GM18505 (cell line): ENCODE measurements around the gene BMP10.

ENCODE experiments used
- ATAC-seq: cut with Tn5 transposase; IDR thresholded peaks from one replicate; pipeline ENCODE4 v1.9.1; 2021; ENCODE audit not compliant: unreplicated experiment
- POLR2A ChIP-seq: IDR thresholded peaks from 4 replicates; pipeline ENCODE4 v1.6.1; 2011; ENCODE audit warnings: borderline replicate concordance; ENCODE audit not compliant: insufficient read depth, insufficient read length; ENCODE audit errors: extremely low read depth

Gene BMP10, protein sequence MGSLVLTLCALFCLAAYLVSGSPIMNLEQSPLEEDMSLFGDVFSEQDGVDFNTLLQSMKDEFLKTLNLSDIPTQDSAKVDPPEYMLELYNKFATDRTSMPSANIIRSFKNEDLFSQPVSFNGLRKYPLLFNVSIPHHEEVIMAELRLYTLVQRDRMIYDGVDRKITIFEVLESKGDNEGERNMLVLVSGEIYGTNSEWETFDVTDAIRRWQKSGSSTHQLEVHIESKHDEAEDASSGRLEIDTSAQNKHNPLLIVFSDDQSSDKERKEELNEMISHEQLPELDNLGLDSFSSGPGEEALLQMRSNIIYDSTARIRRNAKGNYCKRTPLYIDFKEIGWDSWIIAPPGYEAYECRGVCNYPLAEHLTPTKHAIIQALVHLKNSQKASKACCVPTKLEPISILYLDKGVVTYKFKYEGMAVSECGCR

DNA sequence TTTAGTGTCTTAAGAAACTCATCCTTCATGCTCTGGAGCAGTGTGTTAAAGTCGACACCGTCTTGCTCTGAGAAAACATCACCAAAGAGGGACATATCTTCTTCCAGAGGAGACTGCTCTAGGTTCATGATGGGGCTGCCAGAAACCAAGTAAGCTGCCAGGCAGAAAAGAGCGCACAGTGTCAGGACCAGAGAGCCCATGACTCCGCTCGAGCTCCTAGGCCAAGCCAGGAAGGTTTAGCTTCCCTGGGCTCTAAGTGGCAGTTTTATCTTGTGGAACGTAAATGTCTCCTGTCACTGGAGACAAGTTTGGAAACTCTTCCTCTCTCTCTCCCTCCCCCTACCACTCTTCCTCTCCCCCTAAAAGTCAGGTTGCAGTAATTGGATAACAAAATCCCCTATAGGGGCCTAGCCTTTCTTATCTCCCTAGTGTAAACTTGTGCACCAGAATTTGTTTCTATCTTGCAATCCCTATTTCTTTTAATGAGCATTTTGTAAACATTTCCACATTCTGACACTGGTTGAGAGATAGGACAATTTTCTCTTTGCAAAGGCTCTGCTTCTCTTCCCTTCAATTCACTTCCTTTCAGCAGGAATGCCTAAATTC lies at the start of gene BMP10:
BMP10 (minus strand) TSS at position 239 of the 606 bp plus-strand sequence; CDS start at position 200, 39 bp downstream.
- TF ChIP-seq POLR2A, result no peak
- ATAC-seq, result no peak

DNA sequence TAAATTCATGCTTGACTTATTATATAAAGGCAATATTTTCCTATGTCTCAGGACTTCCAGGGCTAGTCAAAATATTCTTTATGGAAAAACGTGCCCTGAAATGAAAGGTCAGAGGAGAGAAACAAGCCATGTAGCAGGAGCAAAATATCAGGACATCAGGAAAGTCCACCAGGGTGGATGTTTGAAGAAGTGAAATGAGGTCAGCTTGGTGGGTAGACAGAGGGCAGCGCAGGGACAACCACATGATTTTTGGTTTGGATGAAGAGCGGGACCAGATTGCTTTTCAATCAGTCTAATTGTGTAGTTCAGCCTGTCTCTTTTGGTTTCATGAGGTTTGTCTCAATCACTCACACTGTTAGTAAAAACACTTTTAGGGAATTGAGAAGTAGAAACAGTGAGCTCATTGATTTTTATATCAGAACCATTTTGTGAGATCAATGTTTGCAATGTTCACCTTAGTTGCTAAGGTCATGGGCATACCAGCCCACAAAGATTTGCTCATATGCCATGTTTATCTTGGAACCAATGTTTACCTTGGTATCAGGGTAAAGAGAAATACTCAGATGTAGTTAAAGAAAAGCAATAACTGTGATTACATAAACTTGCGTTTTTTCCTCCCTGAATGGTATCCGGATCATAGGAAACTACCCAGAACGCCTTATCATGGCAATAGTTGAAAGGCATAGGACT lies 49.4 kb upstream of the BMP10 start:
- TF ChIP-seq POLR2A, result no peak
- ATAC-seq, result no peak

DNA sequence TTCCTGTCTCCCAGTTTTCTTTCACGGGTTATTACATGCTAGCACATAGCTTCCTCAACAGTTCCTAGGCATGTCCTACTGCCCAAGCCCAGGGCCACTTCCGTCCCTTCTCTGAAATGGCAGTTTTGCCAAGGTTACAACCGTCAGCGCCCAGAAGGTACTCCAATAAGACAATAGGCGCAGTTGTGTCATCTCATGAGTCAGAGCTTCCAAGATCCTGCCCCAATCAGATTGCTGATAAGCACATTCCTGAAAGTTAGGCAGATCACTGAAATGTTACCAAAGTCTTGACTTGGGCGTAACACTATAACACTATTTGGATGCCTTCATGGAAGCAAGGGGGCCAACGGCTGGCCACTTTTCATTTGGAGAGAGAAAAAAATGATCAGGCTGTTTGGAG lies 47.3 kb upstream of the BMP10 start:
- TF ChIP-seq POLR2A, result no peak
- no peak for ATAC-seq

DNA sequence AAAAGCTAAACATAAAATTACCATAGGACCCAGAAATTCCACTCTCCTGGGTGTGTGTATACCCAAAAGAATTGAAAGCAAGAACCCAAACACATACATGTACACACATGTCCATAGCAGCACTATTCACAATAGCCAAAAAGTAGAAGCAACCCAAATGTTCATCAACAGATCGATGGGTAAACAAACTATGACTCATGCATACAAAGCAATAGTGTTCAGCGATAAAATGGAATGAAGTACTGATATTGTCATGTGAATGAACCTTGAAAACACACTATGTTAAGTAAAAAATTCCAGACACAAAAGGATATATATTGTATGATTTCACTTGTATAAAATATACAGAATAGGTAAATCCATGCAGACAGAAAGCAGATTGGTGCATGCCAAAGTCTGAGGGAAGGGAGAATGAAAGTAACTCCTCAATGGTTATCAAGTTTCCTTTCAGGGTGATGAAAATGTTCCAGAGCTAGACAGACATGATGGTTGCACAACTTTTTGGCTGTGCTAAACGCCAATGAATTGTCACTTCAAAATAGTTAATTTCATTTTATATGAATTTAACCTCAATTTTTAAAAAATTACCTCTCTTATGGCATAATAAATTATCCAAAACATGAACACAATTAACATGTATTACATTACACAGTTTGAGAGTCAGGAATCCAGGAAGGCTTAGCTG lies 46.0 kb upstream of the BMP10 start:
- TF ChIP-seq POLR2A, result no peak
- no peak for ATAC-seq

DNA sequence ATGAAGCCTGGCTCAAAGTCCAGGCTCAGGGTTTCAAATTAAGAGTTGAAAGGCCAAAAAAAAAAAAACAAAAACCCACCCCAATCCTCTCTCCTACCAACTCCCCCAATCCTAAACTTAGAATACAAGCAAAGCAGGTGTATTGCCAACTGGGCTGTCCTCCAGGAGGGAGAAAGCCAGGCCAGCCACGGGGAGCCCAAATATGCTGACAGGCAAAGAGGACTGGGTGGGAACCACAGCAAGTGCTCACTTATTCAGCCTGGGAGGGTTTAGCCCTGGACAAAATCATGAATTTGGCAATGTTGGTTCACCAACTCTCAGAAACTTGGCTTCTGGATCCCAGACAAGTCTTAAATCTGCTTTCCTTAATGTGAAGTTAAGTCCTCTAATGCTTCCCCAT lies 45.0 kb upstream of the BMP10 start:
- no peak for TF ChIP-seq POLR2A
- ATAC-seq, result no peak

DNA sequence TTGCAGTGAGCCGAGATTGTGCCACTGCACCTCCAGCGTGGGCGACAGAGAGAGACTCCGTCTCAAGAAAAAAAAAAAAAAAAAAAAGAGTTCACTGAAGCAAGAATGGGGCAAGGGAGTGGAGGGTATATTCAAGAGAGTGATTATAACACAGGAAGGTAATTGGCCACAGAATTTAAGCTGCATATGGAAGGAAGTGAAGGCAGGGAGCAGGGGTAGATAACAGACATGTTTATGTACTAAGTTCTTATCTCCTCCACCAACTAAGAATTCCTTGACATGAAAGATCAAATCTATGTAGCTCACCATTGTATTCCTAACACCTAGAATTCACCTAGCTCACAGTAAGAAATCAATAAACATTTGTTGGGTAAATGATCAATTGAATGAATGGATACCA lies 44.2 kb upstream of the BMP10 start:
- no peak for TF ChIP-seq POLR2A
- no peak for ATAC-seq

DNA sequence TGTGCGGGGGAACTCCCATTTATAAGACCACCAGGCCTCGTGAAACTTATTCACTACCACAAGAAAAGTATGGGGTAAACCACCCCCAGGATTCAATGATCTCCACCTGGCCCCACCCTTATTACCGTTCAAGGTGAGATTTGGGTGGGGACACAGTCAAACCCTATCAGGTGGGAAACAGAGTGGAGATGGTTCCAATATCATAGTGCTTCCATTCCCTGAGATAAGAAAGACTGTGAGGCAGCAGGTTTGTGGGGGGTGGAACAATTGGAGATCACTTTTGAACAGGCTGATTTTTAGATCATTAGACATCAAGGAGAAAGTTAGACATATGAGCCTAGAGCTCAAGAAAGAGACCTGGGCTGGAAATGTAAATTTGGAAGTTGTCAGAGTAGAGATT lies 42.2 kb upstream of the BMP10 start:
- no peak for TF ChIP-seq POLR2A
- no peak for ATAC-seq

DNA sequence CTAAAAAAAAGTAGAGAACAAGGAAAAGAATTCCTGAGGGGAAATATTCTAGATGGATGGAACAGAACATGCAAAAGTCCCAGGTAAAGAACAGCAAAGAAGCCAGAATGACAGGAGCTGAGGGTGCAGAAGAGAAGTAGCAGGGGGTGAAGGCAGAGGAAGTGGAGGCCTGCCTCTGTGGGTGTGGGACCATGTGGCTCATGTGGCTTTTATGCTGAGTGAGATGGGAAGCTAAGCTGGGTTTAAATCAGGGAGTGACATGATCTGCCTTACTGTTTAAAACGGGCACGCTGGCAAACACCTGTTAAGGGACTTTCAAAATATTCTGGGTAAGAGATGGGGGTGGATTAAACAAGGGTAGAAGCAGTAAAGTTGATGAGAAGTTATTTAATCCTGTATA lies 41.5 kb upstream of the BMP10 start:
- no peak for ATAC-seq

DNA sequence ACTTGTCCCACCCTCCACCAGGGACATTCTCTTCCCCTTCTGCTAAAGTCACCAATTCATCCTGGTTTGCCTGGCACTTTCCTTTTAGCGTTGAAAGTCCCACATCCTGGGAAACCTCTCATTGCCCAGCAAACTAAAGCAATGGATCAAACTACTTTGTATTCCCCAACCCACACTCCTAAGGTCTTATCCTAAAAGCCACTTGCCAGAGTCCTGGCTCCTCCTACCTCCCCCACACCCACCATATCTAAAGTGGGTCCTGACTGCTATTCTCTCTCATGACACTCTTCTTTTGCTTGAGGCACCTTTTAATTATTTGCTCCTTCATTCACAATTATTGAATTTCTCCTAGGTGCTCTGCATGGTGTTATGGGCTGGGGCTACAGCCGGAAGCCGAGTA lies 40.9 kb upstream of the BMP10 start:
- no peak for ATAC-seq
- TF ChIP-seq POLR2A, result no peak

More for the DNA sequence above, 41.5 kb upstream of the BMP10 start:
- TF ChIP-seq POLR2A, result no peak

DNA sequence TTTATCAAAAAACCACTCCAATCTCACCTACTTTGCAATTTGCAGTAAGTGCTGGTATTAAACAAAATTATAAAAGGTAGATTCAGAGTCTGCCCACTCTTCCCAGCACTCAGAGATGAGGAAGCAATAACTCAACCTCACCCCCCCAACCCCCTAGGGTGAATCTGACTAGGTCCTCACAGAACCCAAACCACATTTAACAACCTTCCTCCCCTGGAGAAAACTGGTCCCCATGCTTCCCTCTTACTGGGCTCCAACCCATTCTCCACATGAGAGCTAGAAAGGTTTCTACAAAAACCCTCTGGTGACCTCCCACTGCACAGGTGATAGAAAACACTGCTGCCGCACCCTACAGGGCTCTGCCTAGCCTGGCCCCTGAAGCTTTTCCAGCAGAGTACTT lies 40.5 kb upstream of the BMP10 start:
- no peak for ATAC-seq
- no peak for TF ChIP-seq POLR2A

DNA sequence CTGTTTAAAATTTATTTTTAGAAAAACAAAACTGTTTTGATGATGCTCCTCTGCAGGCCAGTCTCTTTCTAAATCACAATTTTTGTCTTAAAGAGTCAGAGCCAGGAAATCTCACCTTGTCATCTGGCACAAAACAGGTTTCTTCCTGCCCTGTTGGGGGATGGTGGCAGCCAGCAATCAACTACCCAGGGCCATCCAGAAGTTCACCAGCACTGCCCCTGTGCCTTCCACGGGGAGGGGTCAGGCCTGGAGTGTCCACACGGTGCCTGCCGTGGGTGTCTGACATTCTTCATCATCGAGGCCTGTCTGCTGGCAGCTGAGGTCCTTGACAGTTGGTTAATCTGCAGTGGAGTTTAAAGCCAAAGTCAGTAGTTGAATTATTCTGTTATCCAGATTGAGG lies 40.0 kb upstream of the BMP10 start:
- TF ChIP-seq POLR2A, result no peak
- no peak for ATAC-seq

DNA sequence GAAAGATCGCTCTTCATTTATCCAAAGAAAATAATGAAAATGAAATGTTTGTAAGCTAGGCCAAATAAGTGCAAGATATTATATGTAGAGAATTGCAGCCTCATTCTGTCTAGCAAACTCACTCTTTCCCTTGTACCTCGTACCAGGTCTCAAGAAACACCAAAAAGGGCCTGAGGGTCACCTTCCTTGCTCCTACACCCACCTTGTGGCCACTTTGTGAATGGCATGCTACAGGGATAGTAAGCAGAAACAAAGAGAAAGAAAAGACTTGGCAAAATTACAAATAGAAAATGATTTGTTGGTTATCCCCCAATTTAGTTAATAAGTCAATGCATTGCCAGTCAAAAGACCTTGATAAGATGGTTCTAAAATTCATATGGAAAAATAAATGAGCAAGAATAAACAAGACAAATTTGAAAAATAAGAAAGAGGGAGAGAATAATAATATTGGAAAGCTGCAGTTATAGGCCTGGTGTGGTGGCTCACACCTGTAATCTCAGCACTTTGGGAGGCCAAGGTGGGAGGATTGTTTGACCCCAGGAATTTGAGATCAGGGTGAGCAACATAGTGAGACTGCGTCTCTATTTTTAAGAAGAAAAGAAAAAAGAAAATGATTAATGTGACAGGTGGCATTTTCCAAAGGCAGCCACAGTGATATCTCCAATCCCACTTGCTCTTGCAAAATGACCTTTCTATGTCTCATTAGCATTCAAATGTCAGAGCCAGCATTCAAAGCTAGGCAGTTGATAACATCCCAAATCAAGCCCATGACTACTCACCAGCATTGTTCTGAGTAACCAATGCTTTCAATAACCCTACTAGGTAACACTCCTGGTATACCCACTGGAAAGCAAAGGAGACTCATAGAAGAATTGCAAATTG lies 38.8 kb upstream of the BMP10 start:
- no peak for TF ChIP-seq POLR2A
- ATAC-seq, result peak; percentile 40
